Thoracic aorta (tissue), 2 donors: ENCODE results near the gene EPM2AIP1. TPM values are rescaled to one million over a fixed set of nuclear protein-coding genes. Genes with fewer than 3 reads are reported as not detected.
A peak's percentile ranks its signal among the peaks of the same experiment; 100 is the strongest.

ENCODE experiments used
- ATAC-seq: fragments of 150-250 bp; one replicate; pipeline ENCODE4 v1.8.0; 2017; ENCODE audit warnings: low read depth; ENCODE audit not compliant: insufficient number of reproducible peaks, low FRiP score
- DNase-seq: peaks from one replicate; pipeline ENCODE4 v3.0.0-alpha.2; 2020; ENCODE audit warnings: low spot score
- H3K27ac ChIP-seq, 2 donors: fragments of 200-600 bp; sonication (generic); 1 replicate in 1 of 2; 2 replicates in 1 of 2; pipeline ENCODE4 v1.5.1; 2016; ENCODE audit warnings: mild to moderate bottlenecking in 2 of 2, moderate library complexity in 2 of 2
- H3K27me3 ChIP-seq: fragments of 200-600 bp; sonication (generic); replicated peaks from 2 replicates; pipeline ENCODE4 v1.6.0; 2016; ENCODE audit warnings: mild to moderate bottlenecking; ENCODE audit not compliant: insufficient read depth
- H3K36me3 ChIP-seq: fragments of 200-600 bp; sonication (generic); one replicate; pipeline ENCODE4 v1.5.1; 2016
- H3K4me1 ChIP-seq, 2 donors: fragments of 200-600 bp; sonication (generic); 1 replicate in 1 of 2; 2 replicates in 1 of 2; pipeline versions ENCODE4 v1.5.1 to v1.6.0; 2016; ENCODE audit warnings: low read depth in 2 of 2, mild to moderate bottlenecking in 1 of 2; ENCODE audit not compliant: control insufficient read depth in 1 of 2
- H3K4me3 ChIP-seq: fragments of 200-600 bp; sonication (generic); 2 replicates; pipeline ENCODE4 v1.5.1; 2016; ENCODE audit warnings: mild to moderate bottlenecking
- H3K9me3 ChIP-seq: fragments of 200-600 bp; sonication (generic); 2 replicates; pipeline ENCODE4 v1.5.1; 2016
- total RNA-seq, 2 donors: library from RNA; depleted of rRNA; stranded (reverse); fragments of >200 nt; gene quantifications; one replicate each; pipeline versions ENCODE4 v1.1.0 to v1.2.3, GENCODE V29; 2016
- TF ChIP-seq, protein P1 (sequence below): fragments of 200-600 bp; sonication (generic); IDR thresholded peaks from one replicate; pipeline ENCODE4 v1.5.1; 2019; ENCODE audit warnings: antibody characterized with exemption

The EPM2AIP1 gene
- total RNA-seq, 2 donors from 2014 or later, result 11.2 to 32.6 TPM

DNA sequence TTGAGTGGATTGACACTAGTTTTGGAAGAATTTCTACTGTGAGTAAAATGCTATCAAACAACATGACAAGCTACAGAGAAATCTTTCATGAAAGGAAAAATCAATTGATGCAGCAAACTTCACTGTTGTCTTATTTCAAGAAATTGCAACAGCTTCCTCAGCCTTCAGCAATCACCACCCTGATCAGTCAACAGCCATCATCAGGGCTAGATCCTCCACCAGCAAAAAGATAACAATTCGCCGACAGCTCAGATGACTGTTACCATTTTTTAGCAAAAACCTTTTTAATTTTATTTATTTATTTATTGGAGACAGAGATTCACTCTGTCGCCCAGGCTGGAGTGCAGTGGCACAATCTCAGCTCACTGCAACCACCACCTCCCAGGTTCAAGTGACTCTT, 44.4 kb upstream of the EPM2AIP1 start:
- Histone ChIP-seq H3K4me3 (no peak overlapping the region), H3K4me1 (peaks cover 0 to 31% of the 10 kb centered on the region in 2 donors), H3K36me3 (no peaks in the 10 kb centered on the region), H3K9me3 (no peaks in the 10 kb centered on the region), H3K27me3 (no peaks in the 10 kb centered on the region), H3K27ac (no peak overlapping the region)
- TF ChIP-seq, protein P1, sequence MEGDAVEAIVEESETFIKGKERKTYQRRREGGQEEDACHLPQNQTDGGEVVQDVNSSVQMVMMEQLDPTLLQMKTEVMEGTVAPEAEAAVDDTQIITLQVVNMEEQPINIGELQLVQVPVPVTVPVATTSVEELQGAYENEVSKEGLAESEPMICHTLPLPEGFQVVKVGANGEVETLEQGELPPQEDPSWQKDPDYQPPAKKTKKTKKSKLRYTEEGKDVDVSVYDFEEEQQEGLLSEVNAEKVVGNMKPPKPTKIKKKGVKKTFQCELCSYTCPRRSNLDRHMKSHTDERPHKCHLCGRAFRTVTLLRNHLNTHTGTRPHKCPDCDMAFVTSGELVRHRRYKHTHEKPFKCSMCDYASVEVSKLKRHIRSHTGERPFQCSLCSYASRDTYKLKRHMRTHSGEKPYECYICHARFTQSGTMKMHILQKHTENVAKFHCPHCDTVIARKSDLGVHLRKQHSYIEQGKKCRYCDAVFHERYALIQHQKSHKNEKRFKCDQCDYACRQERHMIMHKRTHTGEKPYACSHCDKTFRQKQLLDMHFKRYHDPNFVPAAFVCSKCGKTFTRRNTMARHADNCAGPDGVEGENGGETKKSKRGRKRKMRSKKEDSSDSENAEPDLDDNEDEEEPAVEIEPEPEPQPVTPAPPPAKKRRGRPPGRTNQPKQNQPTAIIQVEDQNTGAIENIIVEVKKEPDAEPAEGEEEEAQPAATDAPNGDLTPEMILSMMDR, result no peak
- no peak for DNase-seq
- ATAC-seq, result no peak

DNA sequence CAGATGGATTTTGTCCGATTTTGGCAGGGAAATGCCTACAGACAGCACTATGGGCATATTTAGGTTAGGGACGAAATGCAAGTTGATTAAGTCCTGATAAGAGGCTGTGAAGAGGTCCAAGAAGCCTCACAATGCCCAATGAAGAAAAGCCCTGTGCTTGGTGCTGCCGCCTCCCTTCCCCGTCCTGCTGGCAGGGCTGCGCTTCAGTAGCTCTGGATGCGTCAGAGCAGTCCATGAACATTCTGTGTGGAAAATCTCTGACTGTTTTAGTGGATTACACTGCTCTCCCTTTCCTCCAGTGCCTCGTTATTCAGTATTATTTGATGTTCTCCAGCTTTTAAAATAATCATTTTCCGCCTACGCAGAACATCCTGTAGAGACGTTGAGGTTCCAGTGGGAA, 40.0 kb upstream of the EPM2AIP1 start:
- Histone ChIP-seq H3K27ac (peak overlapping the region; percentile 55 to 73), H3K4me3 (peak overlapping the region; percentile 5), H3K27me3 (no peaks in the 10 kb centered on the region), H3K36me3 (no peaks in the 10 kb centered on the region), H3K4me1 (peaks cover 20 to 57% of the 10 kb centered on the region in 2 donors), H3K9me3 (no peaks in the 10 kb centered on the region)
- DNase-seq, result no peak
- TF ChIP-seq, protein P1, result no peak
- ATAC-seq, result peak; percentile 45

DNA sequence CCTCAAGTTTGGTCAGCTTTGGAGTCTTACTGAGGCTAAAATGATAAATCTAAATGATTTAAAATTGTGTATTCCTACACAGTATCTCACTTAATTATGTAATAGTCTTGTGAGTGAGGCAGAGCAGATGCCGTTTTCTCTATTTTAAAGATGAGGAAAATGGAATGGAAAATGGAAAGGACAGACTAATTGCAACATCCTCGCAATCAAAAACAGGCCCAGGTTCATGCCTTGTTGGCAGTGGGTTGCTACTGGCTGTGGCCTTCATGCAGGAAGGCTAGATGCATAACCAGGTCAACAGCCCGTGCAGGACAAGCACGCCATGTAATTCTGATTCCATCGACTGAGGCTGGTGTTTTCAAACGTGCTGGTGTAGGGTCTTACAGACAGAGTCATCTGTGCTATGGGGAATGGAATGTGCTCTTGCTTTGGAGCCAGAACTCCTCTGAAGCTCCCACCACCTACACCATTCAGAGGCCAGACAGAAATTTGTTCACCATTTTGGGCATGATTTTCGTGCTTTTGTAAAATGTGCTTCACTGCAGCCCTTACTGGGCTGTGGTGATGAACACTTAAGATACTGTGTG, 38.3 kb upstream of the EPM2AIP1 start:
- ATAC-seq (no peak), DNase-seq (no peak)
- H3K9me3 ChIP-seq, result no peaks in the 10 kb centered on the region
- peak overlapping the region; percentile 55 to 73 for H3K27ac ChIP-seq
- TF ChIP-seq, protein P1, result no peak
- no peaks in the 10 kb centered on the region for H3K27me3 ChIP-seq
- no peak overlapping the region for H3K4me3 ChIP-seq
- peaks cover 20 to 66% of the 10 kb centered on the region in 2 donors for H3K4me1 ChIP-seq
- no peaks in the 10 kb centered on the region for H3K36me3 ChIP-seq

DNA sequence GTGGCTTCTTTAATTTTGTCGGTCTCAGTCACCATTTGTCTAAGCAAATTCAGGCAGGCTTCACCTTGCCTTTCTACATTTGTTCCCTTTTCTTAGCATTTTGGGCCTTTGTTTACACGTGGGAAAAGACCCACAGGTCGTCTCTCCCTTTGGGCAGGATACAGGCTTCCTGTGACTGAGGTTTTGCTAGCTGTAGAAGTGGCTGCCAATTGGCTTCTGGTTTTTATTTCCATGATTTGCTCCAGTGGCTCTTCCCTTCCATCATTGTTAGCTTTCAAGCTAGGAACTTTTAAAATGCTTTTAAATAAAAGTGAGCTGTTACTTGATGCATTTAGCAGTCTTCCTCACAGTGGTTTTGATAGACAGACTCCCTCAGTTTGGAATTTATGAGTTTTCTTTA, 37.7 kb upstream of the EPM2AIP1 start:
- H3K4me1 ChIP-seq, result peaks cover 20 to 72% of the 10 kb centered on the region in 2 donors
- H3K27ac ChIP-seq, result peak overlapping the region; percentile 49 to 55
- no peaks in the 10 kb centered on the region for H3K9me3 ChIP-seq
- no peak for DNase-seq
- no peak overlapping the region for H3K4me3 ChIP-seq
- no peak for ATAC-seq
- no peaks in the 10 kb centered on the region for H3K27me3 ChIP-seq
- no peaks in the 10 kb centered on the region for H3K36me3 ChIP-seq
- TF ChIP-seq, protein P1, result no peak

DNA sequence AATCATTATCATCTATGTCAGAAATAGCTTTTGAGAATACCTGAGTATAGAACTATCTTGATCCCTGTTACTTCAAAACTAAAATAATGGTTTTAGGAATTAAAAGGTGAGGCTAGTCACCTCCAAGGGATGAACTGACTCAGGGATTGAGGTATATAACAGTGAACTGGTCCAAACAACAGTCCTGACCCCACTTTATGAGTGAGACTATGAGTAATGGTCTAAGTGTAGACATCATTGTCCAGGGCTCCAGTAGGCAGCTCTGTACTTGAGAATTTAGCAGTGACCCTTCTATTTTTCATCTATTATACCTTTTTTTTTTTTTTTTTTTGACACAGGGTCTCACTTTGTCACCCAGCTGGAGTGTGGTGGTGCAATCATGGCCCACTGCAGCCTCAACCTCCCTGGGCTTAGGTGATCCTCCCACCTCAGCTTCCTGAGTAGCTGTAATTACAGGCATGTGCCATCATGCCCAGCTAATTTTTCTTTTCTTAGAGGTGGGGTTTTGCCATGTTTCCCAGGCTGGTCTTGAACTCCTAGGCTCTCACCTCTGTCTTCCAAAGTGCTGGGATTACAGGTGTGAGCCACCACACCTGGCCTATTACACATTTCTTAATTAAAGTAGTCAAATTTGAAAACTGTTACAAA, 36.7 kb upstream of the EPM2AIP1 start:
- no peaks in the 10 kb centered on the region for H3K36me3 ChIP-seq
- no peak overlapping the region for H3K4me3 ChIP-seq
- no peaks in the 10 kb centered on the region for H3K27me3 ChIP-seq
- ATAC-seq, result no peak
- H3K27ac ChIP-seq, result peak overlapping the region; percentile 49 to 55
- TF ChIP-seq, protein P1, result no peak
- peaks cover 20 to 76% of the 10 kb centered on the region in 2 donors for H3K4me1 ChIP-seq
- H3K9me3 ChIP-seq, result no peaks in the 10 kb centered on the region
- DNase-seq, result no peak
